ENCODE measurements around the gene SPATA19.

SPATA19 gene, protein sequence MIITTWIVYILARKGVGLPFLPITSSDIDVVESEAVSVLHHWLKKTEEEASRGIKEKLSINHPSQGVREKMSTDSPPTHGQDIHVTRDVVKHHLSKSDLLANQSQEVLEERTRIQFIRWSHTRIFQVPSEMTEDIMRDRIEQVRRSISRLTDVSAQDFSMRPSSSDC

DNA sequence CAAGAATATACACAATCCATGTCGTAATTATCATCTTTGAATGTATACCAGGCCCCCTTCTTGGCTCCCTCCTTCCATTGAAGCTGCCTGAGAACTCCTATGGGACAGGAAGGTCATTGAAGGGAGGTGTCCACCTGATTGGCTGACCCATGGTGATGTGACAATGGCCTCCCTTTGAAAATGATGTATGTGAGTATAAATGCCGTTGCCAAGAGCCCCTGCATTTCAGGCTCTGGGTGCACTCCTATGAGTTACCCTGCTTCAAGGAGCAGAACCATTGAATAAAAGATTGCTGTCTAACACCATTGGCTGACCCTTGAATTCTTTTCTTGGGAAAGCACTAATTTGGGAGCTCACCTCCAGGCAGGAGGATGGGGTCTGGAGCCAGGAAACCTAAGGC, at the start of gene SPATA19:
Gene SPATA19, minus strand, starts transcription at position 101 of the 400 bp plus-strand sequence. Its CDS starts 67 bp downstream, at position 34.
- TF ChIP-seq, protein P1, sequence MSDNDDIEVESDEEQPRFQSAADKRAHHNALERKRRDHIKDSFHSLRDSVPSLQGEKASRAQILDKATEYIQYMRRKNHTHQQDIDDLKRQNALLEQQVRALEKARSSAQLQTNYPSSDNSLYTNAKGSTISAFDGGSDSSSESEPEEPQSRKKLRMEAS (IDR thresholded peaks at IDR 0.05; ENCODE audit: low read depth, low read length): no peak
- no peak for TF ChIP-seq MYC (IDR thresholded peaks at IDR 0.05; ENCODE audit: low read depth, low read length)
- TF ChIP-seq POLR2A (IDR thresholded peaks at IDR 0.05; ENCODE audit: extremely low read depth, insufficient read length): no peak
- TF ChIP-seq, protein P2, sequence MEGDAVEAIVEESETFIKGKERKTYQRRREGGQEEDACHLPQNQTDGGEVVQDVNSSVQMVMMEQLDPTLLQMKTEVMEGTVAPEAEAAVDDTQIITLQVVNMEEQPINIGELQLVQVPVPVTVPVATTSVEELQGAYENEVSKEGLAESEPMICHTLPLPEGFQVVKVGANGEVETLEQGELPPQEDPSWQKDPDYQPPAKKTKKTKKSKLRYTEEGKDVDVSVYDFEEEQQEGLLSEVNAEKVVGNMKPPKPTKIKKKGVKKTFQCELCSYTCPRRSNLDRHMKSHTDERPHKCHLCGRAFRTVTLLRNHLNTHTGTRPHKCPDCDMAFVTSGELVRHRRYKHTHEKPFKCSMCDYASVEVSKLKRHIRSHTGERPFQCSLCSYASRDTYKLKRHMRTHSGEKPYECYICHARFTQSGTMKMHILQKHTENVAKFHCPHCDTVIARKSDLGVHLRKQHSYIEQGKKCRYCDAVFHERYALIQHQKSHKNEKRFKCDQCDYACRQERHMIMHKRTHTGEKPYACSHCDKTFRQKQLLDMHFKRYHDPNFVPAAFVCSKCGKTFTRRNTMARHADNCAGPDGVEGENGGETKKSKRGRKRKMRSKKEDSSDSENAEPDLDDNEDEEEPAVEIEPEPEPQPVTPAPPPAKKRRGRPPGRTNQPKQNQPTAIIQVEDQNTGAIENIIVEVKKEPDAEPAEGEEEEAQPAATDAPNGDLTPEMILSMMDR (IDR thresholded peaks at IDR 0.05; ENCODE audit: low read depth, low read length): no peak
- no peak for DNase-seq (ENCODE audit: low read depth)
- no peak within 1 kb of the TSS for H3K4me3 ChIP-seq (ENCODE audit: low read depth, low read length)

DNA sequence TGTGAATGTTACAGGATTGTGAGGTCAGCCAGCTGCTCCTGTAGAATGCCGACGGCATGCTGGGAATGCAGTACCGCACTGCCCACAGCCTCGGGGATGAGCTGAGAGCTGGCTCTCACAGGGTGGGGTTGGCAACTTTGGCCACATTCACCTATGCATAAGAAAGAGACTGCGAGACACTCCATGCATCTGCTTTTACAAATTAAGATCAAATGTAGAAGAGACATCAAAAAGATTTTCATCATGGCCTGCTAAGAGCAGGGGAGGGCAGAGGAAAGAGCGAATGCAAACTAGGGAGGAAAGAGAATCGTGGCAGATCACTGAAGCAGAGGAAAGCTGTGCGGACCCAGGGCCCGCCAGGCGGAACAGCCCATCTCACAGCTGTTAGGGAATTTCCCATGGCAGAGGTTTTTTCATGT, 49.8 kb upstream of the SPATA19 start:
- DNase-seq (ENCODE audit: low read depth): no peak
- no peak for TF ChIP-seq POLR2A (IDR thresholded peaks at IDR 0.05; ENCODE audit: extremely low read depth, insufficient read length)
- TF ChIP-seq MYC (IDR thresholded peaks at IDR 0.05; ENCODE audit: low read depth, low read length): no peak
- TF ChIP-seq, protein P1 (IDR thresholded peaks at IDR 0.05; ENCODE audit: low read depth, low read length): no peak
- TF ChIP-seq, protein P2 (IDR thresholded peaks at IDR 0.05; ENCODE audit: low read depth, low read length): no peak
- no peak overlapping the region for H3K4me3 ChIP-seq (ENCODE audit: low read depth, low read length)

DNA sequence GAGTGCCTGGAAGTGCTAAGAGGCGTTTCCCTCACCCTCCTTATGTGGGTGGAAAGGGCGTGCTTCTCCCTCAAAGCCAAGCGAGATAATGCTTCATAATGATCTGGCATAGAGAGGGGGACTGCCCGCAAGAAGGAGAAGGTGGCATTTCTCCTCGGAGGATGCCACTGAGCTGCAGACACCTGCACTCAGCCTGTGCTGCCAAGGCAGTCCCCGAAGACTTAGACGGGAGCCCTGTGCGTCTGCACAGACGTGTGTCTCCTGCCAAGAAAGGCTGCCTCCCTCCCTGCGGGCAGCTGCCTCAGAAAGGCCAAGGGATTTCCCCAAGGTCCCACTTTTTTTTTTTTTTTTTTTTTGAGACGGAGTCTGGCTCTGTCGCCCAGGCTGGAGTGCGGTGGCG, 48.1 kb upstream of the SPATA19 start:
- DNase-seq (ENCODE audit: low read depth): no peak
- H3K4me3 ChIP-seq (ENCODE audit: low read depth, low read length): no peak overlapping the region
- TF ChIP-seq MYC (IDR thresholded peaks at IDR 0.05; ENCODE audit: low read depth, low read length) (no peak), POLR2A (IDR thresholded peaks at IDR 0.05; ENCODE audit: extremely low read depth, insufficient read length) (no peak)
- TF ChIP-seq, protein P2 (IDR thresholded peaks at IDR 0.05; ENCODE audit: low read depth, low read length): no peak

DNA sequence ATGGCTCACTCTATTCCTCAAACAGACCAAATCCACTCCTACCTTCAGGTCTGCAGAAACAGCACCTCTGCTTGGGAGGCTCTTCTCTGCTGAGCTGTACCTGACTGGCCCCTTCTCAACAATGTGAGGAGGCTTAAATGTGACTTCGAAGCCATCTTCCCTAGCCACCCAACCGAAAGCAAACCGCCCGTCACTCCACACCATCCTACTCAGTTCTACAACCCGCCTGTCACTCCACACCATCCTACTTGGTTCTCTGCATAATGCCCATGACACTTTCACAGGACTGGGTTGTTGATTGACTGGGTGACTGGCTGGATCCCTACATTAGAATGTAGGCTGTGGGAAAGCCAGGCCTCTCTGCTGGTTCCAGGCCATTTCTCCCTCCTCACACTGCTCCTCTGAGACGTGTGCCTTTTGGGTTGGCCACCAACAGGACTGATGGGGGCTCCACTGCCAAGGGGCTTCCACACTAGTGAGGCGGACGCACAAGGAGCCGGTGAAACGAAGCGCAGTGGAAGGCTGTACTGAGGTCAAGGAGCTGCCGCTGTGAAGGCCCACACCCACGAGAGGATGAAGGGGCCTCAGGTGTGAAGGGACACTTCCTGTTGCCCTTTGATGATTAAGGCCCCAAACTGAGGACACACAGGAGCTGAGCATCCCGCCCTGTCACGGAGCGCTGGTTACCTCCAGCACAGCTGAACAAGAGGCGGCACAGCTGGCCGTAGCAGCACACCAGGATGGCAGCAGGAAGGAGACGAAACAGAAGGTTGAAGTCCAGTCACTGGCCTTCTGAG, 47.5 kb upstream of the SPATA19 start:
- TF ChIP-seq, protein P2 (IDR thresholded peaks at IDR 0.05; ENCODE audit: low read depth, low read length): no peak
- no peak for TF ChIP-seq POLR2A (IDR thresholded peaks at IDR 0.05; ENCODE audit: extremely low read depth, insufficient read length)
- TF ChIP-seq, protein P1 (IDR thresholded peaks at IDR 0.05; ENCODE audit: low read depth, low read length): no peak
- no peak for TF ChIP-seq MYC (IDR thresholded peaks at IDR 0.05; ENCODE audit: low read depth, low read length)
- DNase-seq (ENCODE audit: low read depth): no peak

GRCh38 chr11:133892126-133892525, 46.8 kb upstream of the SPATA19 start:
- H3K4me3 ChIP-seq (ENCODE audit: low read depth, low read length): no peak overlapping the region
- no peak for DNase-seq (ENCODE audit: low read depth)
- TF ChIP-seq MYC (IDR thresholded peaks at IDR 0.05; ENCODE audit: low read depth, low read length) (no peak), POLR2A (IDR thresholded peaks at IDR 0.05; ENCODE audit: extremely low read depth, insufficient read length) (no peak)
- TF ChIP-seq, protein P2 (IDR thresholded peaks at IDR 0.05; ENCODE audit: low read depth, low read length): no peak
- TF ChIP-seq, protein P1 (IDR thresholded peaks at IDR 0.05; ENCODE audit: low read depth, low read length): no peak

More for the DNA sequence above, 47.5 kb upstream of the SPATA19 start:
- H3K4me3 ChIP-seq (ENCODE audit: low read depth, low read length): no peak overlapping the region

Measured in NB4 (cell line).